HG03108 (cell line): ENCODE results near the gene CDC42BPB.

ENCODE experiments used
- ATAC-seq: cut with Tn5 transposase; IDR thresholded peaks from one replicate; pipeline ENCODE4 v1.9.1; 2021; ENCODE audit warnings: moderate library complexity; ENCODE audit not compliant: unreplicated experiment

CDC42BPB gene

DNA sequence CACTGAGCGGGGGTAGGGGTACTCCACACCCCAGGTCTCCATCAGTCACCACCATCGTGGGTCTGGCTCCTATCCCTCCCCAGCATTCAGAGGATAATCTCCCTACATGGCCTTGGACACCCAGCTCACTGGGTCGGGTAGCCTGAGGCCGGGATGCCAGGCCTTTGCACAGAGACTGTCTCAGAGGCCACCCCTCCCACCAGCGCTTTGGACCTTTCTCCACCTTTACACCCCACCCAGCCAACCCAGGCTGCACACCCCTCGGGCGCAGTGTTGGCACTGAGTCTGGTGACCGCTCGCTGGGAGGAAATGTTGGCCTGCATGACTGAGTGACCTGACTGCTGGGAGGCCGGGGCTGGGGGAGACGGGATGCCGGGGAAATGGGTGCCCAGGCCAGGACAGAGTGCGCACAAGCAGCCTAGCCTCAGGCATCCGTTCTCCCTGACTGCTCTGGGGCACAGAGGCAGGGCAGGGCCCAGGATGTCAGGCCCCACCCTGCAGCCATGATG is 16.1 kb upstream of the CDC42BPB start:
- no peak for ATAC-seq

DNA sequence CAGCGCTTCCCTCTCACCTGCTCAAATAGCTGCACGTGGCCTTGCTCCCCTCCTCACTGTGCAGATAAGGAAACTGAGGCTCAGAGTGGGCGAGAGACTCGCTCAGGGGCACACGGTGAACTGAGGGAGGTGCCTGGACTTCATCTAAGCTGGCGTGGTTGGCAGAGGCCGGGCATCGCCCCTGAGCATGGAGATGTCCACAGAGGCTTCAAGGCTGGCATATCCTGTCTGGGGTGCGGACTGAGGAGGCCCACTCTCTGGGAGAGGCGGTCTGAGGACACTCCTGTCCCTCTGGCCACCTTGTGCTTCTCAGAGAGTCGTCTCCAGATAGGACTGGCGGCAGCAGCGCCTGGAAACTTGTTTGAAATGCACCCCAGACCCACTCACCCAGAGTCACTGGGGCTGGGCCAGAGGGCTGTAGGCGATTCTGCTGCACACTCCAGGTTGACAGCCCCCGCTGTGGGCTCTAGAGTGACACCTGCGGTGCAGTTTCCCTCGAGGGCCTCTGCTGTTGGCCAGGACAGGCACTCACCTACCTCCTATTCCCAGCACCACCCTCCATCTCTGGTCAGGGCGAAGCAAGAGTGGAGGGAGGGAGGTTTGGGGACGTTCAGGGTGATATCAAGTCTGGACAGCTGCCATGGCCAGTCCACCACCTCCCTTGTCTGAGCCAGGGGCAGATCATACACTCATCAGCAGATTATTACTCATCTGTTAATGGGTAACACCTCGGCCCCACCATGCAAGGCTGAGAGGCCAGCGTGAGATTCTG is 15.4 kb upstream of the CDC42BPB start:
- ATAC-seq = no peak

DNA sequence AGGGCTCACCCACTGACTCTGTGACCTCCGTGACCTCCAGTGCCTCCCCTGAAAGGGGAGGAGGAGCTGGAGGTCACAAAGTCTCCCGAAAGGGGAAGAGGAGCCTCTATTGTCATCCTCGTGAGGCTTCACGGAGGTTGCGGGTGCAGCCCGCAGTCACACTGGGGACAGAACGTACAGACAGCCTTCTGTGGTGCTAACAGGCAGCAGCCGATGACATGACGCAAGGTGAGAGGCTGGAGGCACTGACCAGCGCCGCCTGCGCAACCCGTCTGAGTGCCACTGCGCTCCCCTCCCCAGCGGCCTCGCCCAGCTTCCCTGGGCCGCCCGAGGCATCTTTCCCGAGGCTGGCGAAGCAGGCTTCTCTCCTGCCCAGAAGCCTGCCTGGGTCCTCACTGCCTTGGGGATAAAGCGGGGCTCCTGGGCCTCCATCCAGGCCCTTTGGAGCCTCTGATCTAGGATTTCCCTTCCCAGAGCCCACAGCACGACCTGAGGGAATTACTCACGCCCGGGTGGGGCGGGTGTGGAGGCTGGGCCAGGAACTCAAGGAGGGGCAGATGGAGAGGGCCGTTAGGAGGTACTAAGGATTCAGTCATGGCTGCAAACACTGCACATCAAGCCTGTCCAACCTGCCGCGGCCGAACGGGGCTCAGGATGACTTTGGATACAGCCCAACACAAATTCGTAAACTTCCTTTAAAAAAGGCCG is 14.3 kb upstream of the CDC42BPB start:
- no peak for ATAC-seq

DNA sequence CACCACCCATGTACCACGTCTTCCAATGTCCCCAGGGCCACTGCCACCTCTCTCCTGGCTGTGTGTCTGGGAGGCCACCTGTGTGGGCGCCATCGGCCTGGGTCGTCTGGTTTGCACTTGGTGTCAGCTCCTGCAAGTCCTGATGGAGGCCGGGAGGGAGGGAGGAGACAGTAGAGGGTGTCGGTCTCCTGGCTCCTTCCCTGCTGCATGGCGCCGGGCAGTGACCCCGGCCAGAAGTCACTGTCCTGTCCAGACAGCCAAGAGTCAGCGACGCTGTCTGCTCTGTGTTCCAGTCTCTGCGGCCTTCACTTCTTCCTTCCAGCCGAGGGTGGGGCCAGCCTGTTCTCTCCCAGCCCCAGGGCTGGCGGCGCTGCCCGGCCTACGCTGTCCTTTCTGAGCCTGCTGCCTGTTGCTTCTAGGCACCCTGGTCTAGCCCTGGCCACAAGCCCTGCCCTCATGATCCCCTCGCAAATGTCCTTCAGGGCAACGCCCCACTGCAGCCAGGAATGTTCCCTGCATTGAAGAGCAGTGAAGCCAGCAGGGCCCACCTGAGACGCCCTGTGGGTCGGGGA is 13.7 kb upstream of the CDC42BPB start:
- no peak for ATAC-seq

DNA sequence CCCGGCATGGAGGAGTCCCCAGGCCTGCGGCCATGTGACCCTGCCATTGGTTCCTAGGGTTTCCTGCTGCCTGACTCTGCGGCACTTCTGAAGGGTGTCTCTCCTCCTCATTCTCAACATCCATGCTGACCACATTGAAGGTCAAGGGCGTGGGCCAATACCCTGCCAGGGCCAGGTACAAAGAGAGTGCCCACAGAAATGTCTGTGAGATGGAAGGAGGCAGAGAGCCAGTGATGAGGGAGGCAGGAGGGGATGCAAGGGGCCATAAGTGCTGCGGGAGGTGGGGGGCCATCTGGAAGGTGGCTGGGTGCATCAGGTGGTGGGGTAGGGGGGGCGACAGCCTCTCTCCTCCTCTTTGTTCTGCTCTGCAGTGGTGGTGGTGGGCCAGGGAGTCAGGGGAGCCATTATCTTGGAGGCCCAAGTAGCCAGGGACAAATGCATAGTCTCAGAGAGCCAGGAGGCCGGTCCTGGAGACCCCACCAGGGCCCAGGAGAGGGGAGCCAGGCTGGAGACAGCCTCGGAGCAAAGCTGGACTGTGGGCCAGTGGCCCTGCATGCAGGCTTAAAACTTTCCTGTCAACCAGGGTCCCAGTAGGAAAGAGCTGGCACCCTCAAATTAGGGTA is 13.0 kb upstream of the CDC42BPB start:
- no peak for ATAC-seq

DNA sequence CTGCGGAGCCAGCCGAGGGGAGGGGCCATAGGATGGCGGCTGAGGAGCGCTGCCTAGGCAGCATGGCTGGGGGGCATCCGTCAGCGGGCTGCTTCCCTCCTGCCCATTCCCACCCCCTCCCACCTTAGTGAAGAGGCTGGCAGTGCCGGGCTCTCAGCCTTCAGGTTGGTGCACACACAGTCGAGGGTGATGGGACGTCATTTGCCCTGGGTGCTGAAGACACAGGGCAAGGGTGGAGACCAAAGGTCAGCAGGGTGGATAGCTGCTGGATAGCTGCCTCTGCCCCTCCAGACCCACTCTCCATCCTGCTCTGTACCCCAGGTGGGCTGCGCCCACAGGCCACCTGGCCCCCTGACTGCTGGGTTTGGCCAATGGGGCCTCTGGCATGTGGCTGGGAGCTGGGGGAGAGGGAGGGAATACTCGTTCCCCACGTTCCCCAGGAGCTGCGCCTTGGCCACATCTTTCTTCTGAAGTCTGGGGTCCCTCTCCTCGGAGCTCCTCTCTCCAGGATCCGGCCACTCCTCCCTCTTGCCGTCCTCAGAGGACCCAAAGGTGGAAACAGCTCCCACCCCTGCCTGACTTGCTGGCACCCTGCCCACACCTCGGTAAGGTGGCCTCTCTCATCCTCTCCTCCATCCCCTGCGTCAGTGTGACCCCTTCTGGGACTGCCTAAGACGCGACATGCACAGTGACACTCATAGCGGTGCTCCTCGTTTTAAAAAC is 11.2 kb upstream of the CDC42BPB start:
- no peak for ATAC-seq

DNA sequence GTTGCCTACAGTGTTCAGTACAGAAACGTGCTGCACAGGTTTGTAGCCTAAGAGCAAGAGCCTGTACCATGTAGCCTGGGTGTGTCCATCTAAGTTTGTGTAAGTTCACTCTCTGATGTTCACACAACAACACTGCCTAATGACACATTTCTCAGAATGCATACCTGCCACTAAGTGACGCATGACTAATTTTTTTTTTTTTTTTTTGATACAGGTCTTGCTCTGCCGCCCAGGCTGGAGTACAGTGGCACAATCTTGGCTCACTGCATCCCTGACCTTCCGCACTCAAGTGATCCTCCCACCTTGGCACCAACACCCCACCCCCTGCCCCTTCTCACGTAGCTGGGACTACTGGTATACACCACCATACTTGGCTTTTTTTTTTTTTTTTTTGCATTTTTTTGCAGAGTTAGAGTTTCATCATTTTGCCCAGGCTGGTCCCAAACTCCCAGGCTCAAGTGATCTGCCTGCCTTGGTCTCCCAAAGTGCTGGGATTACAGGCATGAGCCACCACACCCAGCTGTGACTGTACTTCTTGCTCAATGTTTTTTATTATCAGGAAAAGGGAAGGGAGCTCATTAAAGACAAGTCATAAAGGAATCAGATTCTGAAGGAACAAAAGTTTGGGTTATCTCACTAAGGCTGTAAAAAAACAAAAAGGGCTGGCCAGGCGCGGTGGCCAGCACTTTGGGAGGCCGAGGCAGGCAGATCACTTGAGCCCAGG is 10.0 kb upstream of the CDC42BPB start:
- no peak for ATAC-seq

DNA sequence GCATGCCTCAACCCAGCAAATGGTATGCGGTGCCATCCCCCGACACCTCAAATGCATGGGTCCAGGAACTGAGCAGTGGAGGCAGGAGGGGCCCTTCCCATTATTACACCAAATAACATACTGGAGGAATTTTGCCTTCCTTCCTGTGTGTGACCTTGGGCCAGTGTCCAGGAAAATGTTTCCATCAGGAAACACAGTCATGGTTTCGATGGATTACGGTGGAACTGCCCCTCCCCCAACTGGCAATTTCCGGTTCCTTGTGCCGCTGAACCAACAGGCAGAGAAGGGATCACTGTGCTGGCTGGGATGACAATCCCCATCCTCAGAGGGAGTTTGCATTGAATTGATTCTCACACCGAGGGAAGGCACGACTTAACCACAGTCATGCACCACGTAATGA is 9.1 kb upstream of the CDC42BPB start:
- ATAC-seq = no peak

DNA sequence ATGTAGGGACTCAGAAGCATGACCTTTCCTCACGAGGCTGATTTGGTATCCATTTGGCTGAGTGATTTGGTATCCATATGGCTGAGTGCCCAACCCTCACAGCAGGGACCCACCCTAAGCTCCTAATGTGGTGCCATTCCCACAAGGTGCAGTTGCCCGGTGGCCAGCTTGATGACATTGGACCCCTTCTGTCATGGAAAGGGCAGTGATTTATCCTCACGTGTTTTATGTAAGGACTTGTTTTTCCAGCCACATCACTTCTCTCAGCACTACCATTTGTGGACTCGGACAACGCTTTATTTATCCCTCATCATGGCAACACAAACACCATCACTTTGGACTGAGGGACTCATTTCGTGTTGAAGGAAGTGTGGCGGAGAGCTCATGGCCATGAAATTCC is 8.5 kb upstream of the CDC42BPB start:
- ATAC-seq = no peak

DNA sequence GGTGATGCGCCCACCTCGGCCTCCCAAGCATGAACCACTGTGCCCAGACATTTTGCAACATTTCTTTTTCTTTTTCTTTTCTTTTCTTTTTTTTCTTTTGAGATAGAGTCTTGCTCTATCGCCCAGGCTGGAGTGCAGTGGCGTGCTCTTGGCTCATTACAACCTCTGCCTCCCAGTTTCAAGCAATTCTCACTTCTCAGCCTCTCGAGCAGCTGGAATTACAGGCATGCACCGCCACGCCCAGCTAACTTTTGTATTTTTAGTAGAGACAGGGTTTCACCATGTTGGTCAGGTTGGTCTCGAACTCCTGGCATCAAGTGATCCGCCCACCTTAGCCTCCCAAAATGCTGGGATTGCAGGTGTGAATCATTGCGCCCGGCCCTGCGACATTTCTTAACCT is 7.6 kb upstream of the CDC42BPB start:
- no peak for ATAC-seq

DNA sequence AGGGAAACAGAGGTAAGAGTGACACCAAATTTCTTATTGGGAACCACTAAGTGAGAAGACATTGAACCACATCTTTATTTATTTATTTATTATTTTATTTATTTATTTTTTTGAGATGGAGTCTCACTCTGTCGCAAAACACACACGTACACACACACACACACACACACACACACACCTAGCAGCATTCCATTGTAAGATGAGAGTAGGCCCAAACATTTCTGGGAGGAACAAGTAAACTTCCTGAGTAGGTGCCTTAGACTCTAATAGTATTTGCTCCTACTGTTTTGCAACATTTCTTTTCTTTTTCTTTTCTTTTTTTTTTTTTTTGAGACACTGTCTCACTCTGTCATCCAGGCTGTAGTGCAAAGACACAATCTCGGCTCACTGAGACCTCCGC is 7.1 kb upstream of the CDC42BPB start:
- no peak for ATAC-seq

DNA sequence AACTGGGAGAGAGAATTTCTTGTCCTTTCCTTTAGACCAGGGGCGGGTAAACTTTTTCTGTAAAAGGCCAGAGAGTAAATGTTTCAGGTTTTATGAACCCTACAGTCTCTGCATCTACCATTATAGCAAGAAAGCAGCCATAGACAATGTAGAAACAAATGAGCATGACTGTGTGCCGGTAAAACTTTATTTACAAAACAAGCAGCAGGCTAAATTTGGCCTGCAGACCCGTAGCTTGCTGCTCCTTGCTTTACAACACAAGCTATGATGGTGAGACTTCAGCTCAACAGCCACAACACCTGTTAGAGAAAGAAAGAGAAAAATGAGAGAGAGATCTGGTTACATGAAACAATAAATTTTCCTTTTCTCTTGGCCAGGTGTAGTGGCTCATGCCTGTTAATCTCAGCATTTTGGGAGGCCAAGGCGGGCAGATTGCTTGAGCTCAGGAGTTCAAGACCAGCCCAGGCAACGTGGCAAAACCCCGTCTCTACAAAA is 4.2 kb upstream of the CDC42BPB start:
- ATAC-seq = no peak

DNA sequence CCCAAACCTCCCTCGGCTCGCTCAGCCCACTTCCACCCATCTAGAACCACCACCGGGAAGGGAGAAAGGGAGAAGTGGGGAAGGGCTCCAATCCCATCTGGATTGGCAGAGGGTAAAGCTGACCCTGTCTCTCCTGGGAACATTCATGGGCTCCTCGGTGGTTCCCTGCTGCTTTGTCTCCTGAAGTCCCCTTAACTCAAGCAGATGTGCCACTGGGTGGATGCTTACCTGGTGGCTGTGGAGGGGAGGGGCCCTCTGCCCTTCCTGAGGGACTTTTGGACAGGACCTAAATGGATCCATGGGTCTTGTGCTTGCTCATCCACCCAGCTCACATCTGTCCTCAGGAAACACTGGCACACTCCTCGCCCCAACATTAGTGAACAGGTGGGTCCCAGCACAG is 2.2 kb upstream of the CDC42BPB start:
- no peak for ATAC-seq

DNA sequence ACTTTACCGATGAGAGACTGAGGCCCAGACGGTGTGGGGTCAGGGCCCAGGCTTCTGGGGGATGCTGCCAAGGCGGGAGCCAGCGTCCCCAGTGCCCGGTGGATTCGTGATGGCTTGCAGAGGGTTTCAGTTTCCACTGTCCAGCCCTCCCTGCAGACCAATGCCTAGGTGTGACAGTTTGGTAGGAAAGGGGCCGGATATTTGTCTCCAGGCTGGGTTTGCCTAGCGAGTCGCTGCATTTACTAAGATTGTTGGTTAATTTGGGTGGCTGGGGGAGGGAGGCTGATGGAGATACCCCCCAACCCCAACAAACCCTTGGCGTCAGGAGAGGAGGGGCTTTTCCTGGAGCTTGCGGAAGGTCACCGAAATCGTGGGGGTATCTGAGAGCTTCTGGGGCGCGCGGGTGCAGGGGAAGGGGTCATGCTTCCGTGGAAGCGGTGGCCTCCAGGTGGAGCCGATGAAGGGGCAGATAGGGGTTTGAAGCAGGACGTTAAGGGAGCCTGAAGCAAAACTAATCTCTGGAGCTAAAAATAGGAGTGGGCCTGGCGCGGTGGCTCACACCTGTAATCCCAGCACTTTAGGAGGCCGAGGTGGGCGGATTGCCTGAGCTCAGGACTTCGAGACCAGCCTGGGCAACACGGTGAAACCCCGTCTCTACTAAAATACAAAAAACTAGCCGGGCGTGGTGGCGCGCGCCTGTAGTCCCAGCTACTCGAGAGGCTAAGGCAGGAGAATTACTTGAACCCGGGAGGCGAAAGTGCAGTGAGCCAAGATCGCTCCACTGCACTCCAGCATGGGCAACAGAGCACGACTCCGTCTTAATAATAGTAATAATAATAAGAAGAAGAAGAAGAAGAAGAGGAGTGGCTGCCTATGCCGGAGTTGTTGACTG is 1.1 kb upstream of the CDC42BPB start:
- no peak for ATAC-seq

DNA sequence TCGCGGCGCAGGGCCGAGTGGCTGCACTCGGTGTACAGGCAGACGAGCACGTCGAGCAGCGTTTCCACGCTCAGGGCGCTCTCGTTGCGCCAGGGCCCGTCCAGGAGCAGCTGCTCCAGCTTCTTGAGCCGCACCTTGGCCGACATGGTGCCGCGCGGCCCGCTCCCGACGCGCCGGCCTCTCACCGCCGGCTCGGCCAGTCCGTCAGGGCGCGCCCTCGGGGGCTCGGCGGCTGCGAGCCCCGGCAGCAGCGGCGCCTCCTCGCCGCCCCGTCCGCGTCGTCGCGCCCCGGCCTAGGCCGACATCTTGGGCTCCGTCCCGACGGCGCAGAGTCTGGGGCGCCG is 349 bp downstream of the CDC42BPB start:
- ATAC-seq = no peak

DNA sequence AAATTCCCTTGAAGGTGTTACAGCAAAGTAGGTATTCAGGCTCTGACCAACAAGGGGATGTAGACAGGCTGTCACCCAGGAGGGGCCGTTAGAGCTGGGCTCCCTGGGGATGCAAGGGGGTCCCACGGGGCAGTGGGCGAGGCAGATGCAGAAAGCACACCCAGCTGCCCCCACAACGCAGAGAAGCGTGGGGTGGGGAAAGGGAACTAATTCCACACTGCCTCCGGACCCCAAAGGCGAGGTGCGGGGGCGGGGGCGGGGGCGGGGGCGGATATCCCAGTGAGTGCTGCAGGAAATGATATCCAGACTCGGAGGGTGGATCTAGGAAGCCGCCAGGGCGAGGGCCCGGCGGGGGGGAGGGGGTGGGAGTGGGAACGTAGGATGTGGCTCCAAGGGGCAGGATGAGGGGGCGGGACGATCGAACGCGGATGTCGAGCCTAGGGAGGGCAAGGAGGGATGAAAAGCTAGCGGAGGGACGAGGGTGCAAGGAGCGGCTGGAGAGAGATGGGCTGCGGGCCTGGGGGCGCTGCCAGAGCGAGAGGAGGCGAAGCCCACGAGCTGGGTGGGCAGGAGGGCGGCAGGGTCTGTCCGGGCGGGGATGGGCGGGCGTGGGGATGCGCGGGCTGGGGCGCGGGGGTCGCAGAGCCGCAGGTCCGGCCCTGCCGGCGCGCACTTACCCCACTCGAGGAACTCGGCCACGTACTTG is 874 bp downstream of the CDC42BPB start:
- peak; percentile 2 for ATAC-seq

DNA sequence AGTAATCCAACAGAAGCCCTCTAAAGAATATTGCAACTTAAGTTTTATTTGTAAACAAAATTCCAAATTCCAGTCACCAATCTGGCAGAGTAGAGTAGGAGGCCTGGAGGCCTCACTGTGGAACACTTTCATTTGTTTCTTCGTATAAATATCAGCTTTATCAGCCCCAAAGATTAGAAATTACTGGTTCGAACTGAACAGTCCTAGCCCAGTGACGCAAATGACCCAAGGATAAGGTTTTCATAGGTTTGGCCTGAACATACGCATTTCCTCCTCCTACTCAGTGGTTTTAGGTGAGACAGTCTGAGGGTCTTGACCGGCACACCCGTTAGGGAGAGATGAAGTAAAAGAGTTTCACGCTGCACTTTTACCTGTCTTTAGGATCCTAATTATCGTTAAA is 1.7 kb downstream of the CDC42BPB start:
- no peak for ATAC-seq

DNA sequence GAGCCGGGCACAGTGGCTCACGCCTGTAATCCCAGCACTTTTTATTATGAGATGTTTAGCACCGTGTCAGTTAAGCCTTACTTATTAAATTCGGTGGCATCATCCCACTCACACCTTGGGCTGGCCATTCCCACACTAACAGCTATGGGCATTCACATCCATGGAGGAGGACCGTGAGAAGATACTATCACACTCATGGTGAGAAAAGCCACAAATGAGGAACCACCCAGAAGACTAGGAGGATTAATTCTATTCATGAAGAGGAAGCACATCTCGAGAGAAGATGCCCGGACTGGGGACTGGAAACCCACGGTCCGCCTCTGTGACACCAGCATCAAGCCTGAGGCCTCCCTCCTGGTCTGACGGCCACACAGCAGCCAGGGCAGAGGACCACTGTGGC is 4.9 kb downstream of the CDC42BPB start:
- no peak for ATAC-seq

DNA sequence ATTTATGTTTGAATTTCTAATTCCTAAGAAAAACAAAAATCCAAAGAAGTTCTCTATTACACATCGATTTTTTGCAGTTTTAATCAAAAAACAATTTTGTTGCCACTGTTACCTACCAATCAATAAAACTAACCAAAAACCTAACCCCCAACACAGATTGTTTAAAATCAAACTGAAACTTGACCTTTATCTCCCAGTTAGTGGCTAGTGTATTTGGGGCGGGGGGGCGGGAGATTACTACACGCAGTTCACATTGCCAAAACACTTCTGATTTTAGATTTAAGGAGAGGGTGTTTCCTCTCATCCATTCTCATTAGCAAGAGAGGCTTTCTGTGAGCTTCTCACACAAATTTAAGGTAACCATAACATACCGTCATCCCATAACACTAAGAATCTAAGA is 6.4 kb downstream of the CDC42BPB start:
- ATAC-seq = no peak
